SU-DHL-6 (cell line): Measurements from ENCODE around the gene CCR8.

Experiments used
- EZH2phosphoT487 ChIP-seq: fragments of 200-600 bp; sonication (generic), shearing (Covaris generic); conservative IDR thresholded peaks from 2 replicates; pipeline ENCODE4 v1.6.1; 2018; ENCODE audit warnings: mild to moderate bottlenecking, antibody characterized with exemption, low read length, moderate library complexity, mixed read lengths
- TF ChIP-seq, protein P1 (sequence below): fragments of 200-600 bp; sonication (generic); IDR thresholded peaks from one replicate; pipeline ENCODE4 v1.5.1; 2017; ENCODE audit warnings: antibody characterized with exemption, mild to moderate bottlenecking, low read length, moderate library complexity; ENCODE audit not compliant: insufficient read depth, poor library complexity, severe bottlenecking

DNA sequence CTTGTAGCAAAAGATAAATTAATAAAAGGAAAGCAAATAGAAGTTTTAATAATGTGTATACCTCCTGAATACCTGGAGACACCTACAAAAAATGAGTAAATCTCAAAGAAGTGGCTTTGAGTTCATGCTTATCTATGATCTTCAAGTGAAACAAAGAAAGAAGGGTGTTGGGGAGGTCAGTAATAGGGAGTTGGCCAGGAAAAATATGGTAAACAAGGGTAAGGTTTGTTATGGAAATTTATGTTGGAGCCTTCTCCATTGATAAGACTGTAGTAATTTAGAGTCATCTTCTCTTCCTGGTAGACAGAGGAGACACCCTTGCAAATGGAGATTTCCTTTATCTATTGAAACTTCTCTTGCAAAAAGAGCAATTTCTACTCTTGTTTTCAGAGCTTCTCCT lies 6.6 kb upstream of the CCR8 start:
- TF ChIP-seq, protein P1, sequence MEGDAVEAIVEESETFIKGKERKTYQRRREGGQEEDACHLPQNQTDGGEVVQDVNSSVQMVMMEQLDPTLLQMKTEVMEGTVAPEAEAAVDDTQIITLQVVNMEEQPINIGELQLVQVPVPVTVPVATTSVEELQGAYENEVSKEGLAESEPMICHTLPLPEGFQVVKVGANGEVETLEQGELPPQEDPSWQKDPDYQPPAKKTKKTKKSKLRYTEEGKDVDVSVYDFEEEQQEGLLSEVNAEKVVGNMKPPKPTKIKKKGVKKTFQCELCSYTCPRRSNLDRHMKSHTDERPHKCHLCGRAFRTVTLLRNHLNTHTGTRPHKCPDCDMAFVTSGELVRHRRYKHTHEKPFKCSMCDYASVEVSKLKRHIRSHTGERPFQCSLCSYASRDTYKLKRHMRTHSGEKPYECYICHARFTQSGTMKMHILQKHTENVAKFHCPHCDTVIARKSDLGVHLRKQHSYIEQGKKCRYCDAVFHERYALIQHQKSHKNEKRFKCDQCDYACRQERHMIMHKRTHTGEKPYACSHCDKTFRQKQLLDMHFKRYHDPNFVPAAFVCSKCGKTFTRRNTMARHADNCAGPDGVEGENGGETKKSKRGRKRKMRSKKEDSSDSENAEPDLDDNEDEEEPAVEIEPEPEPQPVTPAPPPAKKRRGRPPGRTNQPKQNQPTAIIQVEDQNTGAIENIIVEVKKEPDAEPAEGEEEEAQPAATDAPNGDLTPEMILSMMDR, result no peak
- no peak for TF ChIP-seq EZH2phosphoT487
